Activated naive CD4-positive, alpha-beta T cell (primary cell): Measurements from ENCODE around the gene OLFM4.

ENCODE experiments used
- DNase-seq, 4 experiments: peaks; one replicate each; lab custom pipeline; 2025; lab: John Stamatoyannopoulos, UW

The OLFM4 gene

GRCh38 chr13:53014495-53015443, 13.8 kb upstream of the OLFM4 start:
- DNase-seq, result no peak

- DNase-seq, result no peak
Observed at GRCh38 chr13:53015971-53016370, 12.6 kb upstream of the OLFM4 start.

- no peak for DNase-seq
Observed at GRCh38 chr13:53017433-53017970, 11.1 kb upstream of the OLFM4 start.

- DNase-seq, result no peak
Observed at GRCh38 chr13:53018690-53019647, 9.6 kb upstream of the OLFM4 start.

GRCh38 chr13:53020764-53021335, 7.8 kb upstream of the OLFM4 start:
- DNase-seq, result no peak

GRCh38 chr13:53023246-53023645, 5.4 kb upstream of the OLFM4 start:
- no peak for DNase-seq

GRCh38 chr13:53028063-53028462, 550 bp upstream of the OLFM4 start:
- no peak for DNase-seq

GRCh38 chr13:53032849-53033248, 4.2 kb downstream of the OLFM4 start:
- no peak for DNase-seq

- DNase-seq, result no peak
Observed at GRCh38 chr13:53038993-53039392, 10.4 kb downstream of the OLFM4 start.

- DNase-seq, result no peak
Observed at GRCh38 chr13:53041968-53042516, 13.4 kb downstream of the OLFM4 start.

GRCh38 chr13:53042877-53043276, 14.3 kb downstream of the OLFM4 start:
- DNase-seq, result no peak

- no peak for DNase-seq
Observed at GRCh38 chr13:53043398-53043797, 14.8 kb downstream of the OLFM4 start.

GRCh38 chr13:53045189-53045588, 16.6 kb downstream of the OLFM4 start:
- DNase-seq, result no peak

GRCh38 chr13:53048880-53049279, 20.3 kb downstream of the OLFM4 start:
- DNase-seq, result no peak

- no peak for DNase-seq
Observed at GRCh38 chr13:53050151-53050550, 21.5 kb downstream of the OLFM4 start.

GRCh38 chr13:53052675-53053074, 24.1 kb downstream of the OLFM4 start:
- DNase-seq, result no peak

- no peak for DNase-seq
Observed at GRCh38 chr13:53054569-53054968, 26.0 kb downstream of the OLFM4 start.

- no peak for DNase-seq
Observed at GRCh38 chr13:53058065-53058679, 29.6 kb downstream of the OLFM4 start.

- DNase-seq, result no peak
Observed at GRCh38 chr13:53060840-53061490, 32.4 kb downstream of the OLFM4 start.

GRCh38 chr13:53064731-53065130, 36.1 kb downstream of the OLFM4 start:
- DNase-seq, result no peak

GRCh38 chr13:53066411-53066810, 37.8 kb downstream of the OLFM4 start:
- no peak for DNase-seq
